ENCODE data around the gene RBM18.

RBM18 gene

GRCh38 chr9:122256206-122256605 is 8.4 kb downstream of the RBM18 start:
- H3K18ac ChIP-seq (ENCODE audit: low read length), result no peak overlapping the region

GRCh38 chr9:122254761-122255160 is 9.9 kb downstream of the RBM18 start:
- Histone ChIP-seq H3K9ac (ENCODE audit: low read length) (no peak overlapping the region), H3K27ac (ENCODE audit: low read depth, low read length) (no peak overlapping the region), H3K4me1 (ENCODE audit: control insufficient read depth, low read depth, low read length) (no peaks in the 10 kb centered on the region), H3K23ac (ENCODE audit: low read length) (no peak overlapping the region), H3K79me2 (ENCODE audit: control insufficient read depth, insufficient read depth, low read length) (no peaks in the 10 kb centered on the region), H2BK120ac (ENCODE audit: low read depth, low read length) (no peak overlapping the region), H3K4me3 (ENCODE audit: low read length) (no peak overlapping the region), H2BK5ac (ENCODE audit: low read length) (no peak overlapping the region), H3K56ac (ENCODE audit: low read length) (no peak overlapping the region), H3K4ac (ENCODE audit: low read depth, low read length) (no peak overlapping the region), H3K27me3 (ENCODE audit: insufficient read depth, low read length, poor library complexity) (no peaks in the 10 kb centered on the region), H3K36me3 (ENCODE audit: control insufficient read depth, insufficient read depth, low read length) (peaks cover 5% of the 10 kb centered on the region), H2BK15ac (replicated peaks; ENCODE audit: low read depth) (no peak overlapping the region), H3K79me1 (ENCODE audit: low read length) (peaks cover 2% of the 10 kb centered on the region), H4K5ac (ENCODE audit: low read length) (no peak overlapping the region), H3K18ac (ENCODE audit: low read length) (no peak overlapping the region), H3K4me2 (ENCODE audit: low read length) (no peak overlapping the region), H2AK5ac (ENCODE audit: low read length) (no peak overlapping the region), H4K8ac (ENCODE audit: low read depth, low read length) (no peak overlapping the region)
- no peak for DNase-seq
- WGBS (ENCODE audit: extremely low coverage, insufficient coverage, low lambda C conversion rate), result no CpG with 5 or more reads among the region's 3 CpGs

More at GRCh38 chr9:122256206-122256605, 8.4 kb downstream of the RBM18 start:
- Histone ChIP-seq H2BK15ac (replicated peaks; ENCODE audit: low read depth) (no peak overlapping the region), H3K27ac (ENCODE audit: low read depth, low read length) (no peak overlapping the region), H2BK120ac (ENCODE audit: low read depth, low read length) (no peak overlapping the region), H3K79me1 (ENCODE audit: low read length) (peaks cover 2% of the 10 kb centered on the region), H4K5ac (ENCODE audit: low read length) (no peak overlapping the region), H3K23ac (ENCODE audit: low read length) (no peak overlapping the region), H3K4me3 (ENCODE audit: low read length) (no peak overlapping the region), H3K4me1 (ENCODE audit: control insufficient read depth, low read depth, low read length) (no peaks in the 10 kb centered on the region), H2BK5ac (ENCODE audit: low read length) (no peak overlapping the region), H3K79me2 (ENCODE audit: control insufficient read depth, insufficient read depth, low read length) (no peaks in the 10 kb centered on the region), H3K4me2 (ENCODE audit: low read length) (no peak overlapping the region), H3K56ac (ENCODE audit: low read length) (no peak overlapping the region), H4K8ac (ENCODE audit: low read depth, low read length) (no peak overlapping the region), H3K4ac (ENCODE audit: low read depth, low read length) (no peak overlapping the region), H3K9ac (ENCODE audit: low read length) (no peak overlapping the region), H3K36me3 (ENCODE audit: control insufficient read depth, insufficient read depth, low read length) (peaks cover 6% of the 10 kb centered on the region), H3K27me3 (ENCODE audit: insufficient read depth, low read length, poor library complexity) (no peaks in the 10 kb centered on the region), H2AK5ac (ENCODE audit: low read length) (no peak overlapping the region)
- no peak for DNase-seq
- WGBS (ENCODE audit: extremely low coverage, insufficient coverage, low lambda C conversion rate), result 100% methylated on average over 1 of the region's 5 CpGs

GRCh38 chr9:122252796-122253195 is 11.8 kb downstream of the RBM18 start:
- Histone ChIP-seq H3K79me2 (ENCODE audit: control insufficient read depth, insufficient read depth, low read length) (no peaks in the 10 kb centered on the region), H4K5ac (ENCODE audit: low read length) (no peak overlapping the region), H3K9ac (ENCODE audit: low read length) (no peak overlapping the region), H3K27me3 (ENCODE audit: insufficient read depth, low read length, poor library complexity) (no peaks in the 10 kb centered on the region), H3K4me3 (ENCODE audit: low read length) (no peak overlapping the region), H3K4me1 (ENCODE audit: control insufficient read depth, low read depth, low read length) (no peaks in the 10 kb centered on the region), H2BK15ac (replicated peaks; ENCODE audit: low read depth) (no peak overlapping the region), H2BK5ac (ENCODE audit: low read length) (no peak overlapping the region), H3K4me2 (ENCODE audit: low read length) (no peak overlapping the region), H3K56ac (ENCODE audit: low read length) (no peak overlapping the region), H2AK5ac (ENCODE audit: low read length) (no peak overlapping the region), H3K4ac (ENCODE audit: low read depth, low read length) (no peak overlapping the region), H3K79me1 (ENCODE audit: low read length) (peaks cover 2% of the 10 kb centered on the region), H3K23ac (ENCODE audit: low read length) (no peak overlapping the region), H3K18ac (ENCODE audit: low read length) (no peak overlapping the region), H4K8ac (ENCODE audit: low read depth, low read length) (no peak overlapping the region), H2BK120ac (ENCODE audit: low read depth, low read length) (no peak overlapping the region), H3K27ac (ENCODE audit: low read depth, low read length) (no peak overlapping the region), H3K36me3 (ENCODE audit: control insufficient read depth, insufficient read depth, low read length) (peaks cover 4% of the 10 kb centered on the region)
- no CpG with 5 or more reads among the region's 5 CpGs for WGBS (ENCODE audit: extremely low coverage, insufficient coverage, low lambda C conversion rate)
- peak; percentile 20 for DNase-seq

- Histone ChIP-seq H2BK5ac (ENCODE audit: low read length) (no peak overlapping the region), H3K4me3 (ENCODE audit: low read length) (no peak overlapping the region), H3K4me2 (ENCODE audit: low read length) (no peak overlapping the region), H2BK120ac (ENCODE audit: low read depth, low read length) (no peak overlapping the region), H3K79me1 (ENCODE audit: low read length) (peaks cover 2% of the 10 kb centered on the region), H3K56ac (ENCODE audit: low read length) (no peak overlapping the region), H3K27me3 (ENCODE audit: insufficient read depth, low read length, poor library complexity) (no peaks in the 10 kb centered on the region), H3K36me3 (ENCODE audit: control insufficient read depth, insufficient read depth, low read length) (peaks cover 4% of the 10 kb centered on the region), H3K18ac (ENCODE audit: low read length) (no peak overlapping the region), H3K4me1 (ENCODE audit: control insufficient read depth, low read depth, low read length) (no peaks in the 10 kb centered on the region), H3K27ac (ENCODE audit: low read depth, low read length) (no peak overlapping the region), H3K79me2 (ENCODE audit: control insufficient read depth, insufficient read depth, low read length) (no peaks in the 10 kb centered on the region), H2BK15ac (replicated peaks; ENCODE audit: low read depth) (no peak overlapping the region), H3K4ac (ENCODE audit: low read depth, low read length) (no peak overlapping the region), H2AK5ac (ENCODE audit: low read length) (no peak overlapping the region), H4K8ac (ENCODE audit: low read depth, low read length) (no peak overlapping the region), H4K5ac (ENCODE audit: low read length) (no peak overlapping the region), H3K23ac (ENCODE audit: low read length) (no peak overlapping the region), H3K9ac (ENCODE audit: low read length) (no peak overlapping the region)
- no peak for DNase-seq
- WGBS (ENCODE audit: extremely low coverage, insufficient coverage, low lambda C conversion rate), result no CpG with 5 or more reads among the region's 2 CpGs
These were observed 13.3 kb downstream of the RBM18 start for GRCh38 chr9:122251351-122251750.

GRCh38 chr9:122248448-122248865 is 16.2 kb downstream of the RBM18 start:
- Histone ChIP-seq H3K4me1 (ENCODE audit: control insufficient read depth, low read depth, low read length) (no peaks in the 10 kb centered on the region), H3K18ac (ENCODE audit: low read length) (no peak overlapping the region), H3K27me3 (ENCODE audit: insufficient read depth, low read length, poor library complexity) (no peaks in the 10 kb centered on the region), H4K5ac (ENCODE audit: low read length) (no peak overlapping the region), H2BK5ac (ENCODE audit: low read length) (no peak overlapping the region), H2BK120ac (ENCODE audit: low read depth, low read length) (no peak overlapping the region), H3K23ac (ENCODE audit: low read length) (no peak overlapping the region), H3K79me1 (ENCODE audit: low read length) (peaks cover 2% of the 10 kb centered on the region), H3K9ac (ENCODE audit: low read length) (no peak overlapping the region), H2AK5ac (ENCODE audit: low read length) (no peak overlapping the region), H3K4me2 (ENCODE audit: low read length) (no peak overlapping the region), H4K8ac (ENCODE audit: low read depth, low read length) (no peak overlapping the region), H3K4ac (ENCODE audit: low read depth, low read length) (no peak overlapping the region), H3K27ac (ENCODE audit: low read depth, low read length) (no peak overlapping the region), H2BK15ac (replicated peaks; ENCODE audit: low read depth) (no peak overlapping the region), H3K79me2 (ENCODE audit: control insufficient read depth, insufficient read depth, low read length) (no peaks in the 10 kb centered on the region), H3K4me3 (ENCODE audit: low read length) (no peak overlapping the region), H3K56ac (ENCODE audit: low read length) (no peak overlapping the region), H3K36me3 (ENCODE audit: control insufficient read depth, insufficient read depth, low read length) (peaks cover 6% of the 10 kb centered on the region)
- WGBS (ENCODE audit: extremely low coverage, insufficient coverage, low lambda C conversion rate), result no CpG with 5 or more reads among the region's 5 CpGs
- no peak for DNase-seq

GRCh38 chr9:122246666-122247065 is 18.0 kb downstream of the RBM18 start:
- Histone ChIP-seq H3K23ac (ENCODE audit: low read length) (no peak overlapping the region), H3K4ac (ENCODE audit: low read depth, low read length) (no peak overlapping the region), H3K18ac (ENCODE audit: low read length) (no peak overlapping the region), H3K4me2 (ENCODE audit: low read length) (no peak overlapping the region), H3K79me1 (ENCODE audit: low read length) (no peaks in the 10 kb centered on the region), H2BK15ac (replicated peaks; ENCODE audit: low read depth) (no peak overlapping the region), H3K4me1 (ENCODE audit: control insufficient read depth, low read depth, low read length) (no peaks in the 10 kb centered on the region), H2BK120ac (ENCODE audit: low read depth, low read length) (no peak overlapping the region), H3K56ac (ENCODE audit: low read length) (no peak overlapping the region), H3K36me3 (ENCODE audit: control insufficient read depth, insufficient read depth, low read length) (peaks cover 8% of the 10 kb centered on the region), H3K27ac (ENCODE audit: low read depth, low read length) (no peak overlapping the region), H2AK5ac (ENCODE audit: low read length) (no peak overlapping the region), H3K27me3 (ENCODE audit: insufficient read depth, low read length, poor library complexity) (no peaks in the 10 kb centered on the region), H3K4me3 (ENCODE audit: low read length) (no peak overlapping the region), H4K8ac (ENCODE audit: low read depth, low read length) (no peak overlapping the region), H4K5ac (ENCODE audit: low read length) (no peak overlapping the region), H2BK5ac (ENCODE audit: low read length) (no peak overlapping the region), H3K79me2 (ENCODE audit: control insufficient read depth, insufficient read depth, low read length) (no peaks in the 10 kb centered on the region), H3K9ac (ENCODE audit: low read length) (no peak overlapping the region)
- DNase-seq, result no peak
- WGBS (ENCODE audit: extremely low coverage, insufficient coverage, low lambda C conversion rate), result no CpG with 5 or more reads among the region's 3 CpGs
